NCI-H460 (cell line): ENCODE results near the gene MIPOL1. TPM values are rescaled to one million over a fixed set of nuclear protein-coding genes. Genes with fewer than 3 reads are reported as not detected.

Experiments
- DNase-seq: peaks from one replicate; pipeline ENCODE4 v3.0.0-alpha.2; 2016; ENCODE audit warnings: low read depth; ENCODE audit errors: extremely low read depth
- total RNA-seq: library from RNA; depleted of rRNA; stranded (reverse); fragments of >200 nt; shearing (Covaris generic); gene quantifications from 2 replicates; pipeline ENCODE4 v1.2.3, GENCODE V29; 2014

The MIPOL1 gene
- total RNA-seq, 1 experiment from 2014 or later: 29.7 TPM

DNA sequence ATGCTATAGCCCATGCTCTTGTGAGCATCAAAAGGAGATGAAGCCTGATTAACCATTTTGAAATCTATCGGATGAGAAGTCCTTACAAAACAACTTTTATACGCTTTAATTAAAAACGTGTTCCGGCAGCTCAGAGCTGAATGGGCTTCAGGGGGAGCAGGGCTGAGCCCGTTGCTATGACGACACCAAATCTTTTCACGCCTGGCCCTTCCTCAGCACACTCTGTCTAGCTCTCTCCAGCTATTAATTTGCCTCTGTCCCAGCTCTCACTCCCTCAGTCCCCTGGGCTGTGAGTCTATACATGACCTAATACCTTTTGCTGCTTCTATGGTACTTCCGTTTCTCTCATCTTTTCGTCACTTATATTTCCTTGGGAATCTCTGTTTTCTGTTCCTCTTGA, 381.5 kb downstream of the MIPOL1 start:
- no peak for DNase-seq

DNA sequence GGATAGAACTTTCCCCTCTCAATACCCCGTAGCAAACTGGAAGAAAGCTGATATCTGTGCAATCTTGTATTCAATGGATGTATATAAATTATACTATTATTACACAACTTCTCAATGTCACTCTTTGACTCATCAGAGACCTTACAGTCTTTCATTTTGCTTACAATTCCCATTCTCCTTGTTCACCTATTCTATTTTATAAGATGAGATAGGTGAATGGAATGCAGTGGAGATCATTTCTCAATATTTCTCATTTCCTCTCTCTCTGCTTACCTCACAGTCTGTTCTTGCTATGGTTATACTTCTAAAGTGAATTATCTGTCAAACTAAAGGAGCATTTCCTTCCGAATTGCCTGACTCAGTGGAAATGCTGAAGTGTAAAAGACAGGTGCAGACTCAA, 382.4 kb downstream of the MIPOL1 start:
- no peak for DNase-seq

DNA sequence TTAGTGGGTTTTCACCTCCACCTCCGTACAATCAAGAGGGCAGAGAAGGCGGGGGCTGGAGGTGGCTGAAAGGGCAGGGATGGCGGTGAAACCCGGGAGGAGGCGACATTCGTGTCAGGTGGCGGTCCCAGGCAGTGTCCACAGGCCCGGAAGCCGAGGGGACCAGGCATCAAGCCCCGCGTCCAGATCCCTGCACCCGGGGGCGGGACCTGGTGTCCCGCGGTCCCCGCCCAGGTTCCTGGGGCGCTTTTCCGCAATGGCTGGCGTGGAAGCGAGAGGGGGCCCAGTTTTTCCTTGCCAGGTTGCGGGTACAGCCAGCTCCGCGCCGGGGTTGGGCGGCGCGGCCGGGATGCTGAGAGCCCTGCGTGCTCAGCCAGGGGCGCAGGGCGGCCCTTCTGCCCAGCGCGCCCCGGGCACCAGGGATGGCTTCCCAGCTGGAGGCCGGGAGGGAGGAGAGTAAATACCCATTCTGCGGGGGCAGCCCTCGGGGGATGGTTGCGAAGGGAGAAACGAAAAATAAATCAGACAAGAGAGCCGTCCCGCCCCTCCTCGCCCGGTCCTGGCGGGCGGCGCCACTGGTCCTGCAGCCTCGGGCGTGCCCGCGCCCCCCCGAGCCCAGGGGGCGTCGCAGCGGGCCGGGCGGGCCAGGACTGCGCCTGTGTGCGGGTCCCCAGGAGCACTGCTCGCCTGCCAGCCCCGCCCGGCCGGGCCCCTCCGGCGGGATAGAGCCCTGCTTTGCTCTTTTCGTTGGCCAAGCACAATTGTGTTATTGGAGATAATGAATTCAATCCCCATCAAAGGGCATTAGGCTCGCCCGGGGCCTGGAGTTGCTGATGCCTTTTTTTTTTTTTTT, 385.8 kb downstream of the MIPOL1 start:
- no peak for DNase-seq

GRCh38 chr14:37584211-37585100, 386.7 kb downstream of the MIPOL1 start:
- DNase-seq: no peak

- no peak for DNase-seq
These were observed 387.4 kb downstream of the MIPOL1 start for GRCh38 chr14:37585101-37585511.

- DNase-seq: no peak
These were observed 388.4 kb downstream of the MIPOL1 start for GRCh38 chr14:37585971-37586796.

GRCh38 chr14:37586797-37587130, 389.0 kb downstream of the MIPOL1 start:
- no peak for DNase-seq

- no peak for DNase-seq
These were observed 389.5 kb downstream of the MIPOL1 start for GRCh38 chr14:37587131-37587803.

DNA sequence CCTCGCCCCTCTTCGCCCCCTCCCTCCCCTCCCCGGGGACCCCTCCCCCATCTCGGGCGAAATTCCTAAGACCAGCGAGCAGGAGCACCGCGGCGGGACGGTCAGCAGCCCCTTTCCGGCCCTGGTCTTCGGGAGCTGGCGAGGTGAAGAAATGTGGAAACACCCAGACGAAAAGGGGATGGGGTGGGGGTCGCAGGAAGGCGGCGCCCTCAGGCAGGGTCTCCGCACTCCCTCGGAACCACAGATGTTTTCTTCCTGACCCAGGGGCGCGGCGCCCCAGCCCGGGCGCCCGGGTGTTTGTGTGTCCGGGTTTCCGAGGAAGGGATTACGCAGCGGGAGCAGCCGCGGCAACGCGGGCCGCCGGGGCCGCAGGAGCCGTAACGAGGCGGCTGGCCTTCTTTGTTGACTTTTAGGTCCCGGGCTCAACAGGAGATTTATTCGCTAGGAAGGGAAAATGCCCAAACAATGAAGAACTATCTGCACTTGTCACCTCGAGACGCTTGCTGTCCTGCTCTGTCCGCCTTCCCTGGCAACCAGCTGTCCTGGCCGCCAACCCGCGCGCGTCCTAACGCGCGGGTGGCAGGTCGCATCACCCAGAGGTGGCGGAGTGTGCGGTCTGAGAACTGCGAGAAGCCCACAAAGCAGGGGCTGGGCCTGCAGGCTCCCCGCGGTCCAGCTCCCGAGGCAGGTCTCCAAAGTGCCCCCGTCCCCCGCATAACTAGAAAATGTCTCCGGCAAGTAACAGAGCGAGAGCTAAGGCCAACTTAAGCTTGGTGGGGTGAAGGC, 390.3 kb downstream of the MIPOL1 start:
- DNase-seq: no peak

DNA sequence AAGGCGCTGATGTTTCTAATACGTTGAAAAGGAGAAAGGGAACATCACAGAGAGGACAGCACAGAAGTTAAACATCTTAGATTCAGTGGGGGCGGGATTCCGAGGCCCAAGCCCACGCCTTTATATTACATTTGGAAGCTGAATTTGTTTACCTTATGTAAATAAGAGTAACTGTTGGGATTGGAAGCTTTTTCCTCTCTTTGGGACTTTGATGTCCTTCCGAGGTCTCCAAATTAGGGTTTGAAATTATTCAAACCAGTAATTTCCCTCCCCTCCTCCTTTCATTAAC, 390.9 kb downstream of the MIPOL1 start:
- no peak for DNase-seq

DNA sequence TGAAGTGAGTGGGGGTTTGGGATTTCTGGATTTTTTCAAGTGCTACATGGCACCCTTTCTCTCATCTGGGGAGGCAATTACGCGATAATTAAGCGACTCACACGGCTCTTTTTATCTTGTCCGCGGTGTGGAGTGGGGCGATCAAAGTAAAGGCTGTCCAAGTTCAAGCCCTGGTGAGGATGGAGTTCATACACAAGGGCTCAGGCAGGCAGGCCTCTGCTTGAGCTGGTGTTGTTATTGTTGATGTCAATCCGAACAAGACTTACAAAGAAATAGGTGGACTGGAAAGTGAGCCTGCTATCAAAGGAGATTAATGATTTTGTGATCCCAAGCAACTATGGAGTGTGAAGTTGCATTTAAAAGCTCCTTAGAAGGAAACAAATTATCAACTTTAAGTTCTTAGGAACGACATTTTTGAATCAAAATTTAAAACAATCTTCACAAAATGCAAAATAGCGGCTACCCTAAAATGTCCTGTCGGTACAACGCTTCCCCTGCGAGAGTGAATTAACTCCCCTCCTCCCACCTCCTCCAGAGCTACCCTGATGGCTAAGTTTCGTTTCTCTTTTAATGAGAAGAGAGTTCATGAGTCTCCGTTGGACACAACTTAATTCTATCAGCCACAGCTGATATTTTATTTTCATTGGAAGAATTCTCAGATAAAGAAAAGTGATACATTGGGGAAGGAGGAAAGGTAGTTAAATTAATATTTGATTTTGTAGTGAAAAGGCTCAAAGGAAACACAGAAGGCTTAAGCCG, 391.4 kb downstream of the MIPOL1 start:
- no peak for DNase-seq

DNA sequence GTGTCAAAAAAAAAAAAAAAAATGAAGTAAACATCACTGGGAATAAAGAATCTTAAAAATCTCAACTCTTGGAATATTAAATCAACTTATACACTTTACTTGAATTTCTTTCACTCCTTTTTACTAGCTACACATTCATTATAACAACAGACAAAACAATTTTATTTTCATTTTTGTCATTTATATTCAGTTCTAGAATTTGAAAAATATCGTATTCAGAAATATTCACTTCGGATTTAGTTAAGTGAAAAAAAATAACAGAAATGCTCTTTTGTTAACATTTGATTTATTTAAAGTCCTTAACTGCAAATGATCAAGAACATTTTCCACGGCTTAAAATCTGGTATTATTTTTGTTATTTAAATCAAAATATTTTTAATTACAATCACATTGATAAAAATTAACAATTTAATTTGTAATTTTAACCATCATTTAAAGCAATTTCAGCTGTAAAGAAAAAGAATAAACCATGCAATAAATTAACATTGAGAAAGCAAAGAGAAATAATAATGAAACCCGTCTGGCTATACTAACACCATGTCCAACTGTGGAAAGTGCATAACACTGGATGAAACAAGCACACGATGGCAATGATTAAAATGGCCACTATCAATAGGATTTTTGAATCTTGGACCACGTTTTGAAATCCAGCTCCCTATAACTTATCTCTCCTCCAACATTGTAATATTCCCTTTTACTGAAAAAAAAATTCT, 392.1 kb downstream of the MIPOL1 start:
- DNase-seq: no peak

- no peak for DNase-seq
These were observed 392.8 kb downstream of the MIPOL1 start for GRCh38 chr14:37590428-37591139.

GRCh38 chr14:37591311-37591940, 393.7 kb downstream of the MIPOL1 start:
- DNase-seq: peak; percentile 79

DNA sequence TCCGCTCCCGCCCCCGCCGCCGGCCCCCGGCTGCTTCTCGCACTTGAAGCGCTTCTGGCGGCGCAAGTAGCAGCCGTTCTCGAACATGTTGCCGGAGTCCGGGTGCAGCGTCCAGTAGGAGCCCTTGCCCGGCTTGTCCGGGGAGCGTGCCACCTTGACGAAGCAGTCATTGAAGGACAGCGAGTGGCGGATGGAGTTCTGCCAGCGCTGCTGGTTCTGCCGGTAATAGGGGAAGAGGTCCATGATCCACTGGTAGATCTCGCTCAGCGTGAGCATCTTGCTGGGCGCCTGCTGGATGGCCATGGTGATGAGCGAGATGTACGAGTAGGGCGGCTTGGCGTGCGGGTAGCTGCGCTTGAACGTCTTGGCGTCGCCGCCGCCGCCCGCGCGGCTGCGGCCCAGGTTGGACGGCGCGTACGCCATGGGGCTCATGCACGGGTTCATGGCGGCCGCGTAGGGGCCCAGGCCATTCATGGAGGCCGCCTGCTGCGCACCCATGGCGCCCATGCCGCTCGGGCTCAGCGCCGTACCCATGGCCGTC, 394.3 kb downstream of the MIPOL1 start:
- DNase-seq: no peak

- DNase-seq: no peak
These were observed 395.0 kb downstream of the MIPOL1 start for GRCh38 chr14:37592482-37593408.
